VCaP (cell line): ENCODE results near the gene LCNL1.
"Not testable (repeated sequence)": the region's sequence is repeated elsewhere in the genome, so short reads cannot be mapped to it uniquely, and the experiment has no call there.

Experiments
- H3K27ac ChIP-seq: fragments of 450-650 bp; 2 replicates; pipeline ENCODE4 v1.5.1; 2017
- TF ChIP-seq, protein P1 (sequence below): fragments of 450-650 bp; conservative IDR thresholded peaks from 2 replicates; pipeline ENCODE4 v1.5.1; 2017; ENCODE audit warnings: mild to moderate bottlenecking, moderate library complexity

LCNL1 gene

DNA sequence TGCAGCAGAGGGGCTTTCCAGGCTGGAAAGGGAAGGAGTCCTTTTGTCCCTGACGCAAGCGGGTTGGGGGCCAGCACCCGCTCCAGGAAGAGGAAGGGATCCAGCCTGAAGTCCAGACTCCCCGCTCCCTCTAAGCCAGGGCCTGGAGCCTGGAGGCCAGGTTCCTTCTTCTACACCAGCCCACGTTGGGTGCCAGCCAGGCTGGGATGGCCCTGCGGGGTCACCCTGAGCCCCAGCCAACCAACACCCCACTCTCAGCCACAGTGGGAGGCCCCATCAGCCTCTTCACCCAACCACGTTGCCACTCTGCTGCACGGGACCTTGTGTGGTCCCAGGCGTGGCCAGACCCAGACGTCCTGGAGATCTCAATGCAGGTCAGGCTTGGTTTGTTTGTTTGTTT, 50.1 kb downstream of the LCNL1 start:
- TF ChIP-seq, protein P1, sequence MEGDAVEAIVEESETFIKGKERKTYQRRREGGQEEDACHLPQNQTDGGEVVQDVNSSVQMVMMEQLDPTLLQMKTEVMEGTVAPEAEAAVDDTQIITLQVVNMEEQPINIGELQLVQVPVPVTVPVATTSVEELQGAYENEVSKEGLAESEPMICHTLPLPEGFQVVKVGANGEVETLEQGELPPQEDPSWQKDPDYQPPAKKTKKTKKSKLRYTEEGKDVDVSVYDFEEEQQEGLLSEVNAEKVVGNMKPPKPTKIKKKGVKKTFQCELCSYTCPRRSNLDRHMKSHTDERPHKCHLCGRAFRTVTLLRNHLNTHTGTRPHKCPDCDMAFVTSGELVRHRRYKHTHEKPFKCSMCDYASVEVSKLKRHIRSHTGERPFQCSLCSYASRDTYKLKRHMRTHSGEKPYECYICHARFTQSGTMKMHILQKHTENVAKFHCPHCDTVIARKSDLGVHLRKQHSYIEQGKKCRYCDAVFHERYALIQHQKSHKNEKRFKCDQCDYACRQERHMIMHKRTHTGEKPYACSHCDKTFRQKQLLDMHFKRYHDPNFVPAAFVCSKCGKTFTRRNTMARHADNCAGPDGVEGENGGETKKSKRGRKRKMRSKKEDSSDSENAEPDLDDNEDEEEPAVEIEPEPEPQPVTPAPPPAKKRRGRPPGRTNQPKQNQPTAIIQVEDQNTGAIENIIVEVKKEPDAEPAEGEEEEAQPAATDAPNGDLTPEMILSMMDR = no peak

GRCh38 chr9:137033481-137033880, 50.7 kb downstream of the LCNL1 start:
- not testable (repeated sequence) for H3K27ac ChIP-seq

More for the DNA sequence above, 50.1 kb downstream of the LCNL1 start:
- no peak overlapping the region for H3K27ac ChIP-seq

- H3K27ac ChIP-seq = peak overlapping the region; percentile 91
- TF ChIP-seq, protein P1 = no peak
Observed at GRCh38 chr9:137034039-137034708, 51.4 kb downstream of the LCNL1 start.

DNA sequence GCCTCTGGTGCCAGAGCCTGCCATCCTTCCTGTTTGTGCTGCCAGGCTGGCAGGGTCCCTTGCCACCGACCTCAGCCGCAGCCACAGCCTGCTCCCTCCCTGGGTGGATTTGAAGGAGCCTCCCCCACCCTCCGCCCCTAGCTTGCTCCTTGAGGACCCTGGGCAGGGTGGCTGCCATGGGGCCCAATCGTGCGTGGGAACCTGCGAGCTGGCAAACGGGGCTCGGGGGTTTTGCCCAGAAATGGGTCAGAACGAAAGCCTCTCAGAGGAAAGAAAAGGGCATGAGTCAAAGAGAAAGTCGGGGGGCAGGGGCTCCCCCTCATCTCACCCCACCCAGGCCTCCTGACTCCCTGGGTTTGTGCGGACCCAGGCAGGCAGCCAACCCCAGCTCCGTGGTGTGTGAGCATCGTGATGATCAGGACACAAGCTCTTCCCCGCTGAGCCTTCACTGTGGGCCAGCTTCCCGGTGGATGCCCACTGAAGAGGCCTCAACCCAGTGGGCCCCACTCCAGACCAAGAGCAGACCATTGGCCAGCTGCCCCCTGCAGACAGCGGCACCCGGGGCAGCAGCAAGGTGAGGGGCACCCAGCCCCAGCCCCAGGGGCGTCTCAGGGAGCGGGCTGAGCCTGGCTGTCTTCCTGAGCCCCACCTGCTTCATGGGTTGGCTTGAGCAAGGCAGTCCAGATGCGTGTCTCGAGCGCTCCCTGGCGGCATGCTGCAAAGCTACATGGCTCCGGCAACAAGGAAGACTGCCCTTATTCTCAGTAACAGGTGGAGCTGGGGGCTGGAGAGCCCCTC, 52.1 kb downstream of the LCNL1 start:
- peak overlapping the region; percentile 91 for H3K27ac ChIP-seq
- TF ChIP-seq, protein P1 = peak; percentile 97
